HepG2 (cell line): ENCODE measurements around the gene SETD2. TPM values are rescaled to one million over a fixed set of nuclear protein-coding genes. Genes with fewer than 3 reads are reported as not detected.

Experiments used
- ATAC-seq: fragments of 200-7000 bp; cut with Tn5 transposase; 3 replicates; pipeline ENCODE4 v1.9.1; 2020; ENCODE audit warnings: mild to moderate bottlenecking, moderate library complexity
- BruUV-seq: library from RNA; stranded (reverse); fragments of 400-500 nt; replicated peaks from 2 replicates; lab custom pipeline; 2021; lab: Mats Ljungman, UMichigan
- CTCF ChIA-PET: fragments of 300-600 bp; formaldehyde crosslinking; extraction: SDS; loops from one replicate; lab custom pipeline; 2021; ENCODE audit warnings: low total read pairs, inconsistent platforms, low intra/inter-chr PET ratio; lab: Yijun Ruan, JAX
- POLR2A ChIA-PET: fragments of 350-600 bp; sonication (Branson Sonifier 250); formaldehyde crosslinking; loops from one replicate; lab custom pipeline; 2020; ENCODE audit warnings: antibody characterized with exemption, inconsistent platforms; lab: Yijun Ruan, JAX
- DNase-seq: peaks from one replicate; pipeline ENCODE4 v3.0.0-alpha.2; 2015; ENCODE audit warnings: low spot score
- FAIRE-seq: peaks from 3 replicates; lab custom pipeline; 2011; peaks lifted over from hg19 to GRCh38; lab: Jason Lieb, UNC
- H2AFZ ChIP-seq: one replicate; pipeline ENCODE4 v1.6.1; 2011; ENCODE audit warnings: low read length, inconsistent platforms
- H3K27ac ChIP-seq: fragments of 300-600 bp; 3 replicates; pipeline ENCODE4 v1.8.0; 2011; ENCODE audit warnings: mixed run types, mild to moderate bottlenecking, mixed read lengths, low read length, inconsistent platforms; ENCODE audit not compliant: insufficient read depth; ENCODE audit errors: extremely low read length
- H3K27me3 ChIP-seq, 2 experiments: fragments of 200-600 bp in 1 of 2; 2 replicates in 1 of 2; 3 replicates in 1 of 2; pipeline versions ENCODE4 v1.6.0 to v1.8.0; 2011; ENCODE audit warnings: low read length in 2 of 2, mild to moderate bottlenecking in 2 of 2, moderate library complexity in 2 of 2, inconsistent platforms in 1 of 2; ENCODE audit not compliant: insufficient read depth in 2 of 2, control insufficient read depth in 1 of 2
- H3K36me3 ChIP-seq, 2 experiments: fragments of 200-600 bp in 1 of 2; replicated peaks in 1 of 2; 2 replicates in 1 of 2; 3 replicates in 1 of 2; pipeline versions ENCODE4 v1.5.1 to v1.8.0; 2011; ENCODE audit warnings: low read length in 2 of 2, inconsistent platforms in 1 of 2; ENCODE audit not compliant: insufficient read depth in 2 of 2, control insufficient read depth in 1 of 2
- H3K4me1 ChIP-seq: 2 replicates; pipeline ENCODE4 v1.5.1; 2012; ENCODE audit warnings: low read length, inconsistent platforms; ENCODE audit not compliant: insufficient read depth
- H3K4me2 ChIP-seq: 2 replicates; pipeline ENCODE4 v1.6.0; 2011; ENCODE audit warnings: low read depth, low read length, inconsistent platforms
- H3K4me3 ChIP-seq, 3 experiments: fragments of 200-600 bp in 1 of 3; sonication (generic), shearing (Covaris generic) in 1 of 3; replicated peaks in 1 of 3; 2 replicates each; pipeline ENCODE4 v1.5.1; 2011 to 2016; ENCODE audit warnings: low read length in 3 of 3, inconsistent platforms in 2 of 3, low read depth in 2 of 3, mild to moderate bottlenecking in 2 of 3, control low read depth in 1 of 3, mixed read lengths in 1 of 3; ENCODE audit not compliant: insufficient read depth in 1 of 3
- H3K79me2 ChIP-seq: one replicate; pipeline ENCODE4 v1.6.1; 2011; ENCODE audit warnings: low read length, inconsistent platforms; ENCODE audit not compliant: insufficient read depth
- H3K9ac ChIP-seq: 2 replicates; pipeline ENCODE4 v1.6.0; 2011; ENCODE audit warnings: mild to moderate bottlenecking, low read depth, low read length, inconsistent platforms; ENCODE audit not compliant: insufficient read depth
- H3K9me3 ChIP-seq: 2 replicates; pipeline ENCODE4 v1.5.1; 2012; ENCODE audit warnings: mild to moderate bottlenecking, low read length
- H4K20me1 ChIP-seq: 2 replicates; pipeline ENCODE4 v1.6.0; 2011; ENCODE audit warnings: inconsistent platforms, mild to moderate bottlenecking, low read length, moderate library complexity; ENCODE audit not compliant: insufficient read depth
- CCDC6 ChIP-seq: sonication (generic); formaldehyde crosslinking; IDR thresholded peaks from 2 replicates; pipeline ENCODE4 v1.8.1; 2022; ENCODE audit warnings: mild to moderate bottlenecking, missing genetic modification reagents, moderate library complexity
- KAT8 ChIP-seq: IDR thresholded peaks from 2 replicates; pipeline ENCODE4 v1.6.1; 2016; ENCODE audit warnings: missing genetic modification reagents, missing compliant biosample characterization
- MAFF ChIP-seq: IDR thresholded peaks from 2 replicates; pipeline ENCODE4 v1.6.1; 2011; ENCODE audit warnings: low read depth, low read length, improper control_type of control experiment
- MAFK ChIP-seq, 2 experiments: IDR thresholded peaks in 1 of 2; conservative IDR thresholded peaks in 1 of 2; 2 replicates each; pipeline ENCODE4 v1.6.1; 2011; ENCODE audit warnings: improper control_type of control experiment in 2 of 2, low read length in 2 of 2
- SATB2 ChIP-seq: sonication (generic); formaldehyde crosslinking; IDR thresholded peaks from 2 replicates; pipeline ENCODE4 v1.5.0; 2020; ENCODE audit warnings: missing genetic modification reagents
- SNAI1 ChIP-seq: sonication (generic); formaldehyde crosslinking; IDR thresholded peaks from 2 replicates; pipeline ENCODE4 v1.5.0; 2020; ENCODE audit warnings: mild to moderate bottlenecking, missing genetic modification reagents, borderline replicate concordance
- SNAPC4 ChIP-seq: sonication (generic); formaldehyde crosslinking; IDR thresholded peaks from 2 replicates; pipeline ENCODE4 v1.4.0; 2020; ENCODE audit warnings: mild to moderate bottlenecking, missing genetic modification reagents
- SRSF9 ChIP-seq: fragments of 200-400 bp; formaldehyde crosslinking; IDR thresholded peaks from 2 replicates; pipeline ENCODE4 v1.6.1; 2018; ENCODE audit warnings: borderline replicate concordance, mild to moderate bottlenecking, low read depth, low read length; ENCODE audit not compliant: insufficient read depth, poor library complexity, severe bottlenecking
- TEF ChIP-seq: sonication (generic); formaldehyde crosslinking; IDR thresholded peaks from 2 replicates; pipeline ENCODE4 v1.5.0; 2020; ENCODE audit warnings: missing genetic modification reagents
- UBTF ChIP-seq: sonication (generic); formaldehyde crosslinking; IDR thresholded peaks from 2 replicates; pipeline ENCODE4 v1.4.0; 2020; ENCODE audit warnings: mild to moderate bottlenecking, missing genetic modification reagents
- WGBS: methylation state at CpG from one replicate; pipeline ENCODE4 v1.1.6; 2017; ENCODE audit warnings: low lambda C conversion rate; 5-methylcytosine and 5-hydroxymethylcytosine counted together
- in situ Hi-C: cut with HindIII; loops from 2 replicates; pipeline ENCODE4 v1.10.0; 2017; ENCODE audit warnings: low pct_unique_long_range_greater_than_20kb; ENCODE audit not compliant: extremely low pct_ligation_motif_present
- intact Hi-C: fragments of 100-400 bp; cut with micrococcal nuclease; formaldehyde crosslinking; loops from one replicate; pipeline ENCODE4 v1.10.0; 2022; ENCODE audit not compliant: unreplicated experiment
- polyA plus RNA-seq, 8 experiments: library from polyadenylated mRNA; depleted of rRNA in 3 of 8; stranded (reverse) in 7 of 8; unstranded in 1 of 8; fragments of >200 nt; fragmentation: Illumina TruSeq in 4 of 8; extraction: Trizol in 4 of 8; gene quantifications; 2 replicates each; pipeline versions ENCODE4 v1.2.1 to v1.2.3, GENCODE V29; 2011 to 2016; ENCODE audit warnings: low read depth in 4 of 8, missing spikeins in 1 of 8, mixed read lengths in 1 of 8; ENCODE audit not compliant: insufficient read depth in 1 of 8
- total RNA-seq, 5 experiments: library from RNA; depleted of rRNA; stranded (reverse); fragments of >200 nt; fragmentation: Illumina TruSeq; extraction: Trizol; gene quantifications; 2 replicates each; pipeline ENCODE4 v1.2.3, GENCODE V29; 2016; ENCODE audit warnings: low read depth in 1 of 5

Gene SETD2
- total and polyA plus RNA-seq, 2 of the 13 experiments (the other 11 are each of a cell fraction or from before 2014, with no cell fraction given) = 14.2 to 24.2 TPM

- in situ Hi-C loops = no loop called here
- H3K27me3 ChIP-seq = no peaks in the 10 kb centered on the region
- WGBS = 88% methylated on average over 2 of the region's 2 CpGs
Measured at GRCh38 chr3:47186285-47186684, 22.4 kb upstream of the SETD2 start.

More at GRCh38 chr3:47186285-47186684, 22.4 kb upstream of the SETD2 start:
- no peak for DNase-seq
- H3K36me3 ChIP-seq = no peaks in the 10 kb centered on the region
- H3K4me1 ChIP-seq = peaks cover 19% of the 10 kb centered on the region; the same call in 1 of the 2 replicates
- no peak overlapping the region for H3K4me2 ChIP-seq
- no peak for ATAC-seq
- no peak overlapping the region for H3K9ac ChIP-seq
- intact Hi-C loops = no loop called here
- no peak for FAIRE-seq
- no TSS peak for BruUV-seq
- no peaks in the 10 kb centered on the region for H4K20me1 ChIP-seq
- POLR2A ChIA-PET = no interaction called here
- no peak overlapping the region for H3K4me3 ChIP-seq
- H2AFZ ChIP-seq = no peak overlapping the region
- CTCF ChIA-PET = no interaction called here
- no peaks in the 10 kb centered on the region for H3K79me2 ChIP-seq
- no peak overlapping the region for H3K27ac ChIP-seq
- TF ChIP-seq CCDC6 = no peak
- peak; percentile 75 for TF ChIP-seq MAFF
- TF ChIP-seq MAFK (conservative IDR thresholded peaks at IDR 0.05 in 1 of 2, IDR thresholded peaks at IDR 0.05 in 1 of 2; ENCODE audit: low read length in 2 of 2) = peak; percentile 59 to 84; a peak in 3 of 4 replicates
- TF ChIP-seq TEF (CRISPR knock-in tag) = no peak
- TF ChIP-seq SNAI1 (CRISPR knock-in tag) = no peak
- no peak for TF ChIP-seq KAT8
- TF ChIP-seq UBTF (CRISPR knock-in tag) = no peak
- TF ChIP-seq SRSF9 = no peak
- no peak for TF ChIP-seq SATB2 (CRISPR knock-in tag)
- no peak for TF ChIP-seq SNAPC4
- no peaks in the 10 kb centered on the region for H3K9me3 ChIP-seq
